Measurements from ENCODE around the gene EPS8L2.

The EPS8L2 gene

GRCh38 chr11:705646-706438, at the start of gene EPS8L2:
Gene EPS8L2, plus strand, starts transcription at chr11:706231. Its CDS starts 3,177 bp downstream, at chr11:709408.
- no peak for DNase-seq (ENCODE audit: low read depth)

GRCh38 chr11:656426-656825, 49.6 kb upstream of the EPS8L2 start:
- DNase-seq (ENCODE audit: low read depth), result no peak

GRCh38 chr11:656866-657265, 49.2 kb upstream of the EPS8L2 start:
- no peak for DNase-seq (ENCODE audit: low read depth)

- no peak for DNase-seq (ENCODE audit: low read depth)
Measured at GRCh38 chr11:657691-658126, 48.3 kb upstream of the EPS8L2 start.

- DNase-seq (ENCODE audit: low read depth), result no peak
Measured at GRCh38 chr11:659532-660085, 46.4 kb upstream of the EPS8L2 start.

- DNase-seq (ENCODE audit: low read depth), result no peak
Measured at GRCh38 chr11:660281-660680, 45.8 kb upstream of the EPS8L2 start.

GRCh38 chr11:660681-661444, 45.2 kb upstream of the EPS8L2 start:
- no peak for DNase-seq (ENCODE audit: low read depth)

- DNase-seq (ENCODE audit: low read depth), result no peak
Measured at GRCh38 chr11:662689-663274, 43.2 kb upstream of the EPS8L2 start.

- no peak for DNase-seq (ENCODE audit: low read depth)
Measured at GRCh38 chr11:665062-665703, 40.8 kb upstream of the EPS8L2 start.

GRCh38 chr11:665704-666281, 40.2 kb upstream of the EPS8L2 start:
- no peak for DNase-seq (ENCODE audit: low read depth)

GRCh38 chr11:673866-674265, 32.2 kb upstream of the EPS8L2 start:
- DNase-seq (ENCODE audit: low read depth), result no peak

- DNase-seq (ENCODE audit: low read depth), result no peak
Measured at GRCh38 chr11:674406-674805, 31.6 kb upstream of the EPS8L2 start.

GRCh38 chr11:678297-678696, 27.7 kb upstream of the EPS8L2 start:
- no peak for DNase-seq (ENCODE audit: low read depth)

- no peak for DNase-seq (ENCODE audit: low read depth)
Measured at GRCh38 chr11:679271-680207, 26.5 kb upstream of the EPS8L2 start.

GRCh38 chr11:680476-680875, 25.6 kb upstream of the EPS8L2 start:
- no peak for DNase-seq (ENCODE audit: low read depth)

- no peak for DNase-seq (ENCODE audit: low read depth)
Measured at GRCh38 chr11:680970-681369, 25.1 kb upstream of the EPS8L2 start.

- DNase-seq (ENCODE audit: low read depth), result no peak
Measured at GRCh38 chr11:686451-687243, 19.4 kb upstream of the EPS8L2 start.

GRCh38 chr11:687751-688150, 18.3 kb upstream of the EPS8L2 start:
- DNase-seq (ENCODE audit: low read depth), result no peak

- DNase-seq (ENCODE audit: low read depth), result no peak
Measured at GRCh38 chr11:688681-689080, 17.4 kb upstream of the EPS8L2 start.

- no peak for DNase-seq (ENCODE audit: low read depth)
Measured at GRCh38 chr11:689625-690024, 16.4 kb upstream of the EPS8L2 start.
